DOHH2 (cell line): Measurements from ENCODE around the gene COX5A.
"Not testable (repeated sequence)": the region's sequence is repeated elsewhere in the genome, so short reads cannot be mapped to it uniquely, and the experiment has no call there.

Source experiments
- H3F3A ChIP-seq: fragments of 200-600 bp; sonication (generic), shearing (Covaris generic); 2 replicates; pipeline ENCODE4 v1.6.0; 2016; ENCODE audit warnings: antibody characterized with exemption, mild to moderate bottlenecking; ENCODE audit not compliant: control insufficient read depth, insufficient read depth
- H3K27ac ChIP-seq: fragments of 200-600 bp; sonication (generic); 2 replicates; pipeline ENCODE4 v1.5.1; 2014; ENCODE audit warnings: low read depth, mild to moderate bottlenecking, low read length, moderate library complexity
- H3K27me3 ChIP-seq: fragments of 200-600 bp; sonication (generic); 2 replicates; pipeline ENCODE4 v1.6.1; 2014; ENCODE audit warnings: mild to moderate bottlenecking, low read length, mixed read lengths; ENCODE audit not compliant: control insufficient read depth
- H3K36me3 ChIP-seq: fragments of 200-600 bp; sonication (generic); 2 replicates; pipeline ENCODE4 v1.6.1; 2014; ENCODE audit warnings: mild to moderate bottlenecking, low read length, moderate library complexity, mixed read lengths; ENCODE audit not compliant: control insufficient read depth
- H3K4me1 ChIP-seq: fragments of 200-600 bp; sonication (generic); 2 replicates; pipeline ENCODE4 v1.6.1; 2014; ENCODE audit warnings: mild to moderate bottlenecking, low read length, mixed read lengths; ENCODE audit not compliant: control insufficient read depth
- H3K4me2 ChIP-seq: fragments of 200-600 bp; sonication (generic); 2 replicates; pipeline ENCODE4 v1.6.0; 2014; ENCODE audit warnings: mild to moderate bottlenecking, low read length, moderate library complexity
- H3K4me3 ChIP-seq: fragments of 200-600 bp; sonication (generic); 2 replicates; pipeline ENCODE4 v1.5.1; 2014; ENCODE audit warnings: mild to moderate bottlenecking, low read length, mixed read lengths
- H3K79me2 ChIP-seq: fragments of 200-600 bp; sonication (generic); 2 replicates; pipeline ENCODE4 v1.6.1; 2014; ENCODE audit warnings: mild to moderate bottlenecking, low read length, mixed read lengths; ENCODE audit not compliant: control insufficient read depth
- H3K9me2 ChIP-seq: fragments of 200-600 bp; sonication (generic); replicated peaks from 2 replicates; pipeline ENCODE4 v1.6.1; 2014; ENCODE audit warnings: mild to moderate bottlenecking, low read length, mixed read lengths; ENCODE audit not compliant: control insufficient read depth
- H3K9me3 ChIP-seq: fragments of 200-600 bp; sonication (generic); 2 replicates; pipeline ENCODE4 v1.6.1; 2014; ENCODE audit warnings: antibody characterized with exemption, low read length, mixed read lengths; ENCODE audit not compliant: control insufficient read depth, insufficient read depth
- H4K20me1 ChIP-seq: fragments of 200-600 bp; sonication (generic); 2 replicates; pipeline ENCODE4 v1.6.0; 2014; ENCODE audit warnings: low read depth, mild to moderate bottlenecking, antibody characterized with exemption, low read length, moderate library complexity; ENCODE audit not compliant: control insufficient read depth, insufficient read depth
- CTCF ChIP-seq: fragments of 200-600 bp; sonication (generic); IDR thresholded peaks from one replicate; pipeline ENCODE4 v1.5.1; 2014; ENCODE audit warnings: antibody characterized with exemption, mild to moderate bottlenecking, low read depth, low read length; ENCODE audit not compliant: poor library complexity, severe bottlenecking
- EZH2phosphoT487 ChIP-seq: fragments of 200-600 bp; sonication (generic); IDR thresholded peaks from 2 replicates; pipeline ENCODE4 v1.6.1; 2017; ENCODE audit warnings: borderline replicate concordance, mild to moderate bottlenecking, antibody characterized with exemption, low read length, moderate library complexity, mixed read lengths

Gene COX5A

GRCh38 chr15:74937272-74937589 lies 642 bp downstream of the COX5A start:
- Histone ChIP-seq H3K27me3 (no peaks in the 10 kb centered on the region), H3K9me3 (no peaks in the 10 kb centered on the region), H3K27ac (peak overlapping the region; percentile 72), H3K4me3 (peak overlapping the region; percentile 87), H3K4me1 (peaks cover 37% of the 10 kb centered on the region), H3F3A (0 out of 2 replicates have a peak, but pooled peaks cover 3% of the 10 kb centered on the region), H3K36me3 (peaks cover 34% of the 10 kb centered on the region), H4K20me1 (peaks cover 15% of the 10 kb centered on the region; the same call in 1 of the 2 replicates), H3K79me2 (peaks cover 57% of the 10 kb centered on the region), H3K9me2 (no peaks in the 10 kb centered on the region), H3K4me2 (peak overlapping the region; percentile 89)
- TF ChIP-seq EZH2phosphoT487 (no peak), CTCF (no peak)

GRCh38 chr15:74935193-74935592 lies 2.7 kb downstream of the COX5A start:
- Histone ChIP-seq H3K4me2 (peak overlapping the region; percentile 25), H3K79me2 (peaks cover 76% of the 10 kb centered on the region), H4K20me1 (peaks cover 15% of the 10 kb centered on the region; the same call in 1 of the 2 replicates), H3K4me1 (peaks cover 39% of the 10 kb centered on the region), H3K36me3 (peaks cover 47% of the 10 kb centered on the region)
- H3F3A ChIP-seq, H3K9me3 ChIP-seq, H3K4me3 ChIP-seq, H3K9me2 ChIP-seq, H3K27me3 ChIP-seq, H3K27ac ChIP-seq: not testable (repeated sequence)

- Histone ChIP-seq H3K9me2 (no peaks in the 10 kb centered on the region), H3K4me2 (peak overlapping the region; percentile 8; the same call in 1 of the 2 replicates), H4K20me1 (peaks cover 19% of the 10 kb centered on the region; the same call in 1 of the 2 replicates), H3K27ac (no peak overlapping the region), H3K79me2 (peaks cover 90% of the 10 kb centered on the region), H3F3A (no peaks in the 10 kb centered on the region; the same call in 1 of the 2 replicates), H3K27me3 (no peaks in the 10 kb centered on the region), H3K9me3 (no peaks in the 10 kb centered on the region), H3K36me3 (peaks cover 58% of the 10 kb centered on the region), H3K4me1 (peaks cover 38% of the 10 kb centered on the region), H3K4me3 (no peak overlapping the region)
- TF ChIP-seq EZH2phosphoT487: no peak
- no peak for TF ChIP-seq CTCF
Measured at GRCh38 chr15:74933573-74933972, 4.3 kb downstream of the COX5A start.

GRCh38 chr15:74928771-74929198 lies 9.1 kb downstream of the COX5A start:
- Histone ChIP-seq H3K4me1 (peaks cover 11% of the 10 kb centered on the region), H3K36me3 (peaks cover 65% of the 10 kb centered on the region), H3K4me3 (no peak overlapping the region), H4K20me1 (peaks cover 8% of the 10 kb centered on the region; the same call in 1 of the 2 replicates), H3K9me2 (no peaks in the 10 kb centered on the region), H3K27ac (no peak overlapping the region), H3K4me2 (no peak overlapping the region), H3F3A (peaks cover 2% of the 10 kb centered on the region; the same call in 1 of the 2 replicates), H3K27me3 (no peaks in the 10 kb centered on the region), H3K79me2 (peaks cover 74% of the 10 kb centered on the region), H3K9me3 (no peaks in the 10 kb centered on the region)
- TF ChIP-seq CTCF (no peak), EZH2phosphoT487 (no peak)
